LNCaP clone FGC (cell line): ENCODE measurements around the gene C1orf53.

Experiments used
- DNase-seq: peaks from one replicate; pipeline ENCODE4 v3.0.0-alpha.2; 2011; ENCODE audit warnings: low read depth
- H3K4me3 ChIP-seq: 2 replicates; pipeline ENCODE4 v1.5.1; 2011; ENCODE audit warnings: mild to moderate bottlenecking, low read depth, low read length, control low read depth
- CTCF ChIP-seq: IDR thresholded peaks from 2 replicates; pipeline ENCODE4 v1.5.1; 2012; ENCODE audit warnings: mild to moderate bottlenecking; ENCODE audit not compliant: control insufficient read depth, insufficient read depth; ENCODE audit errors: extremely low read depth

C1orf53 gene

GRCh38 chr1:197896301-197896700 is 6.1 kb upstream of the C1orf53 start:
- TF ChIP-seq CTCF = no peak
- H3K4me3 ChIP-seq = no peak overlapping the region
- DNase-seq = no peak

GRCh38 chr1:197899037-197899436 is 3.4 kb upstream of the C1orf53 start:
- no peak for DNase-seq
- no peak overlapping the region for H3K4me3 ChIP-seq
- no peak for TF ChIP-seq CTCF

- TF ChIP-seq CTCF = no peak
- no peak for DNase-seq
- H3K4me3 ChIP-seq = peak overlapping the region; percentile 62
These were observed 338 bp upstream of the C1orf53 start for GRCh38 chr1:197902131-197902453.

- peak overlapping the region; percentile 62 for H3K4me3 ChIP-seq
- no peak for DNase-seq
- no peak for TF ChIP-seq CTCF
These were observed 725 bp downstream of the C1orf53 start for GRCh38 chr1:197903196-197903514.

- no peak overlapping the region for H3K4me3 ChIP-seq
- TF ChIP-seq CTCF = no peak
These were observed 1.8 kb downstream of the C1orf53 start for GRCh38 chr1:197904126-197904787.

GRCh38 chr1:197905699-197906351 is 3.4 kb downstream of the C1orf53 start:
- DNase-seq = no peak
- H3K4me3 ChIP-seq = no peak overlapping the region; the same call in 1 of the 2 replicates
- TF ChIP-seq CTCF = no peak

More at GRCh38 chr1:197904126-197904787, 1.8 kb downstream of the C1orf53 start:
- no peak for DNase-seq

GRCh38 chr1:197907846-197908616 is 5.6 kb downstream of the C1orf53 start:
- TF ChIP-seq CTCF = no peak
- H3K4me3 ChIP-seq = no peak overlapping the region
- no peak for DNase-seq
